Left hindlimb (tissue), 1 donor: Measurements from ENCODE around the gene PABPN1L.

Source experiments
- DNase-seq: peaks from one replicate; pipeline ENCODE4 v3.0.0-alpha.2; 2018

PABPN1L gene

DNA sequence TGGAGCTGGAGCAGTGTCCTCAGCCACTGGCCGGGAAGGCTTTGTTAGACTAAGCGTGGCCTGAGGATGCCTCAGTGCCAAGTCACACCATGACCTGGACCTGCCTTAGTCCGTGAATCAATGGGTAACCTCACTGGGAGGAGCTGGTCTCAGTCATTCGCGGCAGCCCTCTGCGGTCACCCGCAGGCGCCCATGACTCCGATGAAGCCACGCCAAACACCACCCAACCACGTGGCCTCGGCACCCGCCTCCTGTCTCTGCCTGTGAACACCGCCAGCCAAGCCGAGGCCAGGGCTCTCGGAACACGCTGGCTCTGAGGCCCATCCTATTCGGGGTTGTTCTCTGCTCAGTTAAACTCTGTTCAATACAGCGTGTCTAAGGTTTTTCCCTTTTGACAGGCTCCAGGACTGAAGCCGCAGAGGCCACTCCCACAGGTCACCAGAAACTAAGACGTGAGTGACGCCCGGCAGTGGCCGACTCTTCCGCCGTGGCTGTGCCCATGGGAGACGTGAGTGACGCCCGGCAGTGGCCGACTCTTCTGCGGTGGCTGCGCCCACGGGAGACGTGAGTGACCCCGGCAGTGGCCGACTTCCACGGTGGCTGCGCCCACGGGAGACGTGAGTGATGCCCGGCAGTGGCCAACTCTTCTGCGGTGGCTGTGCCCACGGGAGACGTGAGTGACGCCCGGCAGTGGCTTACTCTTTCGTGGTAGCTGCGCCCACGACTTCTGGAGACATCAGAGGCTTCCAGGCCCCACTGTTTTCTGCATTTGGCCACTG lies 16.8 kb upstream of the PABPN1L start:
- DNase-seq = no peak

DNA sequence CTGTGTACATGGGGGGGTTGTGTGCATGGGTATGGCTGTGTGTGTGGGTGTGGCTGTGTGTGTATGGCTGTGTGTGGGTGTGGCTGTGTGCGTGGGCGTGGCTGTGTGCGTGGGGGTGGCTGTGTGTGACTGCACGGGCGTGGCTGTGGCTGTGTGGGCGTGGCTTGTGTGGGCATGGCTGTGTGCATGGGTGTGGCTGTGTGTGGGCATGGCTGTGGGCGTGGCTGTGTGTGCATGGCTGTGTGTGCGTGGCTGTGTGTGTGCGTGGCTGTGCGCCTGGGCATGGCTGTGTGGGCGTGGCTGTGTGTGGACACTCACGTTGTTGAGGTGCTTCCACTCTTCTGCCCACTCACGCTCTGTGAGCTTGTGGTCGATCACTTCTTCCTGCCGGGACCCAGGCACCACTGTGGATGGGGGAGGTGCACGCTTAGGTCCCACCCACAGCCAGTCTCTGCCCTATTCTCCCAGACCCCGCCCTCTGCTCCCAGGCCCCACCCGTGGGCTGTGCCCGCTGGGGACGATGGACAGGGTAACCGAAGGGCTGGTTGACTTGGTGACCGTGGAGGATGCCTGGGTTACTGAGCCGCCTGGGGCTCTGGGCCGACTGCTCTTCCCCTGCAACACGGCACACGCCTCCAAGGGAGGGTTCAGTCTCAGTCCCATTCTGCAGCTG lies 16.0 kb upstream of the PABPN1L start:
- DNase-seq = no peak

DNA sequence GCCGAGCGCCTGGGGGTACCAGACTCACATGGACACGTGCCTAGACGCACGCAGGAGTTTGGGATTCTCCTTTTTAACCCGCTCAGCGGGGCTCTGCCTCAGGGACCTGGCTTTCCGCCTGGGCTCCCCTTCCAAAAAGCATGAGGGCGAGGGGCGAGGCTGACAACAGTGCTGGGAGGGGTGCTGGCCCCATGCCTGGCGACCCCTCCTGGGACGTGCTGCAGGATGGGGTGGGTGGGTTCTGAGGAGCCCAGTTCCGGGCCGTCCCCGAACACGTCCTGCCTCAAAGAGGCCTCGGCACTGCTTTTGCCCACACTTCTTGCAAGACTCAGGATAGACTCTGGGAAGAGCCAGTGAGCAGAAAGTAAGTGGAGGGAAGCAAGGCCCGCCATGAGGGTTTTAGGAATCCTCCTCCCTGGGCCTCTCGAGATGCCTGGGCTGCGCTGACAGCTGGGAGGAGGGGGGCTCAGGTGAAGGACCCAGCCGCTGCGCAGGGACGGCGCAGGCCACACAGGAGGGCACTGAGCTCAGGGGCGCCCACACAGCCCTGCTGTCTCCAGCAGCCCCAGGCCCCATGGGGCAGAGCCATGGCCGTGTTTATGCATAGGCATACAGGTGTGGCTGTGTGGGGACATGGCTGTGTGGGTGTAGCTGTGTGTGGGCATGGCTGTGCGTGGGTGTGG lies 15.4 kb upstream of the PABPN1L start:
- no peak for DNase-seq

DNA sequence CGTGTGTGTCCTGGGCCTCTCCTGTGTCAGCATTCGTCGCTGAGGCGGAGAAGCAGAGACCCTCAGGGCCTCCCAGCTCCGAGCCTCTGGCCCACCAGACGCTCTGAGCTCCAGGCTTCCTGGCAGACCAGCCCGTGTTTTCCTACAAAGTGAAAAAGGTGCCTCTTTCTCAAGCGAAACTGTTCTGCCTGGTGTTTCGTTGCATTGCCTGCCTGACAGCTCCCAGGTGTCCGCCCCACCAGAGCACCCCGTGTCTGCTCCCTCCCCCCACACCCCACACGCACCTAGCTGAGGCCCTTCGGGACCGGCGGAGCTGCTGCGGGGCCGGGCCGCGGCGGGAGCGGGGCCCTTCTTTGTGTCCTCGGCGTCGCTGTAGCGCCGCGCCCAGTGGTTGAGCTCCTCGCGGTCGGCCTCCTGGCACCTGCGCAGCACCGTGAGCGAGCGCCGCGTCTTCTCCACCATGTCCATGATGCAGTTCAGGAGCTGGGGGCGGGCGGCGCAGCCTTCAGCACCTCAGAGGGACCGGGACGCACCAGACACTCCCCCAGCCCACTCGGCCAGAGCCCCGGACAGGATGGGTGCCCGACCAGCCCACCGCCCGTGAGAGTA lies 14.7 kb upstream of the PABPN1L start:
- no peak for DNase-seq

DNA sequence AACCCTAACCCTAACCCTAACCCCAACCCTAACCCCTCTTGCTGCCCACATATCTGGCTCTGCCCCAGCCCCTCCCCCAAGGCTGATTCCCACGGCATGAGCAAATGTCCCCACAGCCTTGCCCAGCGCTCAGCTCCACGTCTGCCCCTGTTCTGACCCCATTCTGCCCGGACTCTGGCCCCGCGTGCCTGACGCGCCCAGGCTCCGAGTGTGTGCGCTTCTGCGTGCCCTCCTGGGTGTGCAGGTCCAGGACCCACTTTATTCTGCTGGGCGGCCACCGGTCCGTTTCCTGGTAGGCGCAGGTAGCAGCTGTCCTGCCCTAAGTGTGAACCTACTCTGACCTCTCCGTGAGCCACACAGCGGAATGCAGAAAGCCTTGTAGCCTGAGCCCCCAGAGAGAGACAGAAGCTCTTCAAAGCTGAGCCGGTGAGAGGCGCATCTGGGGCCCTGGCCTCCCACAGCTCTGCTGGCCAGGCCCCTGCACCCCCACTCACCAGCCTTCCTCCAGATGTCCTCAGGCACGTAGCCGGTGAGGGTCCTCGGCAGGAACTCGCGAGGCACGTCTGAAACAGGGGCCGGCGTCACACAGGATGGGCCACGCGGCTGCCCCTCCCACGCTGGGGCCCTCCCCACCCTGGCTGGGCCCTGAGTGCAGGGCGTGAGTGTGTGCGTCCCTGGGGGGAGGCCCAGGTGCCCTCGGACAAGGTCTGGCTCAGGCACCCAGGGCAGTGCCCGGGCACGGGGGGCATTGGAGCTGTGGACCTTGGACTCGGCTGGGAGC lies 14.0 kb upstream of the PABPN1L start:
- DNase-seq = no peak

DNA sequence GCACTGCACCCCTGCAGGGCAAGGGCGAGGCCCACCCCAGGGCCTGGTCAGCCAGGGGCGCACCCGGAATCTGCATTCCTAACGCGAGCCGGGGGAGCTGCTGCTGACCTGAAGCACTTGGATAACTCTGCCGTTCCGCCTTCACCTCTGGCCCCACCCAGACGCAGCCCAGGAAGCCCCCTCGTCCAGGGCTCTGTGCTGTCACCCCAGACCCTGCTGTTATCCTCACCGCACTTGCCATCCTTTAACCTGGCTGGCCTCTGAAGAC lies 13.3 kb upstream of the PABPN1L start:
- DNase-seq = no peak

DNA sequence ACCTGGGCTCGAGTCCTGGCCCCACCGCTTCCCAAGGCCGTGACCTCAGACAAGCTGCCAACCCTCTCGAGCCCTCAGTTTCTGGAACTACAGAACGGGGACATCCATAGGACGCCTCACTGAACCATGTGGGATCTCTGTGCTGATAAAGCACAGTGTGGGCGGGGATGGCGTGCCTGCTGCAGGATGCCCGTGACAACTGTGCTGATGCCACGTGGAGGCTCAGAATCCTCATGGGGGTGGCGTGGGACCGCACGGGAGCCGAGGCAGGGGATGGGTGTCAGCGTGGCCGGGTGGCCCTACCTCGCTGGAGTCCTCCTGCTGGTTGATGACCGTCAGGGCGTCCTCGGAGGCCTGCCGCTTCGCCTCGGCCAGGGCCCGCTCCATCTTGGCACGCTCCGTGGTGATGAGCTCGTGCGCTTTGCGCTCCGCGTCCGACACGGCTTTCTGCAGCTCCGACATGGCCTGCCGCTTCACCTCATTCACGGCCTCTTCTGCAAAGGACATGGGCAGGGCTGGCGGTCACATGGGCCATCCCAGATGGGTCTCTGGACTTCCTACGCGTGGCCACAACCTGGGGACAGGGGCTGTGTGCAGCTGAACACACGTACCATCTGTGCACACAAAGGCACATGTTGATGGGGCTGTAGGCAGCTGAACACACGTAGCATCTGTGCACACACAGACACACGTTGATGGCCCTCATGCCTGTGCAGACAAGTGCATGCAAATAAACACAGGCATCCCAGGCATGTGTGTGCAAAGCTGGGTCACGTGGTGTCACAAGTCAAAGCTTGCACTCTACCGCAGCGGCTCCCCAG lies 12.7 kb upstream of the PABPN1L start:
- no peak for DNase-seq

DNA sequence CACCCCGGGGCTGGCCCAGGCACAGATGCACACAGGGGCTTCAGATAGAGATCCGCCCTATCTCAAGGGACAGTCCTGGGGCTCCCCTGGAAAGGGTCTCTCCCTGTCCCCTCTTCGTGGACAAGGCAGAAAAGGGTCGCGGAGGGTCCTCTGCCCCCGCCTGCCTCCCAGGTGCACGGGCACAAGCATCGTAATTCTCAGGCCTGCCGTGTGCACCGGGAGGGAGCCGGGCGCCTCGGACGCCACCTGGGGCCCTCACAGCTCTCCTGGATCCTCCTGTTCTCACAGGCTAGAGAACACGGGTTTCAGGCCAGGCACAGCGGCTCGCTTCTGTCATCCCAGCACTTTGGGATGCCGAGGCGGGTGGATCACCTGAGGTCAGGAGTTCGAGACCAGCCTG lies 11.9 kb upstream of the PABPN1L start:
- DNase-seq = no peak

DNA sequence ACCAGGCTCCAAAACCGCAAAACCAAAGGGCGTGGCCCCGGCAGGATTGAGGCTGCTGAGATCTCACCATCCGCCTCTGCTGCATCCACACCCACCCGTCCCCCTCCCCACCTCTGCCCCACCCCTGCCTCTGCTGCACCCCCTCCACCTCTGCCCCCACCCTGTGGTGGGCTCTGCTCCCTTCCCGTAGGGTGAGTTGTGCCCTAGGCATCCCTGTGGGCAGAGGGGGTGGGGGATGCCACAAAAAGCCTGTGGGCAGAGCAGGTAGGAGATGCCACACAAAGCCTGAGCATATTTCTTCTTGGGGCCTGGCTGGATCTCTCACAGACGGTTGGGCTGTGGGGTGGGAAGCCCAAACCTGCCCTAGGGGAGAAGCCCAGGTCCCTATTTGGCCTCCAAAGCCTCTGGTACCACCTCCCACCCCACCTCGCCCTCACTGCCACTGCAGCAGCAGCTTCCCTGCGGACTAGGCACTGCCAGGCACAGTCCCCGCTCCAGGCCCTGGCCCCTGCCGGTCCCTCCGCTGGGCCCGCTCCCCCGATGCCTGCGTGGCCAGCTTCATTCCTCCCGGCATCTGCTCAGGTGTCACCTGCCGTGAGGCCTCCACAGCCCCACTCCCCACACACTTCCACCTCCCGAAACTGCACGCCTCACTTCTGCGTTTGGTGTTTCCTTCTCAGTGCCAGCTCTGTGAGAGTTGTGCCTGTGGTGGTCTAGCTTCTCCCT lies 11.3 kb upstream of the PABPN1L start:
- DNase-seq = no peak

DNA sequence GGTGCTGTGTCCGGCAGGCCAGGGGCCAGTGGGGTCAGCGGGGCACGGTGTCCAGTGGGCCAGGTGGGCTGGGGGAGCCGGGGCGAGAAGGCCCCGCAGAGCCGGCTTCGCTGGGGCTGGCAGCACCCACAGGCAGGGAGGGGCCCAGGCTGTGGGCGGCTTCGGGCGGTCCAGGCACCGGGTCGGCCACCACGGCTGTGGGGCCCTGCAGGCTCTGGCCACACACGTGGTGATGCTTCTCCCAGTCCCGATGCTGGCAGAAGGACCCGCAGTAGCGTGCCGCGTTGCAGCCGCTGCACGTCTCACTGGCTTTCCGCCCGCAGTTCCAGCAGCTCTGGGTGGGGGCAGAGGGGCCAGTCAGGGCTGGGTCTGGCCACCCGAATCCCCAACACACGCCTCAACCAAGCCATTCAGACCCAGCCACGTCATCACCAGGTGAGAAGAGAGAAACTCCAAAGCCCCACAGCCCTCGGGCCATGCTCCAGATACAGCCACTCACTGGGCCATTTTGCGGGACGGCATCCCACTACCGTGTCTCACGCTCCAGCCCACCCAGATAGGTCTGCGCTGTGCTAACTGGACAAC lies 10.6 kb upstream of the PABPN1L start:
- DNase-seq = no peak

DNA sequence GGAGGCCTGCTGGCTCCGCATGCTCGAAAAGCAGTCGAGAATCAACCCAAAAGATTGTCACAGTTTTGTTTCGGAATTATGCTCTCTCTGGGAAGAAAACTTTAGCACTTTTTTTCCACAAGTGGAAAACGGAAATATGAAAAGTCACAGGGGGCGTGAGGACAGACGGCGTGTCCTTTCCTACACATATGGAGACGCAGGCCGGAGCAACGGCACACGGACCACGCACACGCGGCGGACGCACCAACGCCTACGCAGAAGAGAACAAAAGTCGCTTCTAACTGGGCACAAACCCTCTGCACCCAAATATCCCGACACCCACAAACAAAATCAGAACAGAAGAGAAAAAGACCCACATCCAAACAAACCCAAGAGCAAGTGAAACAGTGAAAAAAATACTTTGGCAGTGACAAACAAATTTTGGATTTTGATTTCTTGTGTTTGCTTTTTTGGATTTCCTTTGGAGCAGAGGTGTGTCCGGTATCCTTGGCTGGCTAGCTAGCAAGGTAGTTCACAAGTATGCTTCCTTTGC lies 9.3 kb upstream of the PABPN1L start:
- no peak for DNase-seq

DNA sequence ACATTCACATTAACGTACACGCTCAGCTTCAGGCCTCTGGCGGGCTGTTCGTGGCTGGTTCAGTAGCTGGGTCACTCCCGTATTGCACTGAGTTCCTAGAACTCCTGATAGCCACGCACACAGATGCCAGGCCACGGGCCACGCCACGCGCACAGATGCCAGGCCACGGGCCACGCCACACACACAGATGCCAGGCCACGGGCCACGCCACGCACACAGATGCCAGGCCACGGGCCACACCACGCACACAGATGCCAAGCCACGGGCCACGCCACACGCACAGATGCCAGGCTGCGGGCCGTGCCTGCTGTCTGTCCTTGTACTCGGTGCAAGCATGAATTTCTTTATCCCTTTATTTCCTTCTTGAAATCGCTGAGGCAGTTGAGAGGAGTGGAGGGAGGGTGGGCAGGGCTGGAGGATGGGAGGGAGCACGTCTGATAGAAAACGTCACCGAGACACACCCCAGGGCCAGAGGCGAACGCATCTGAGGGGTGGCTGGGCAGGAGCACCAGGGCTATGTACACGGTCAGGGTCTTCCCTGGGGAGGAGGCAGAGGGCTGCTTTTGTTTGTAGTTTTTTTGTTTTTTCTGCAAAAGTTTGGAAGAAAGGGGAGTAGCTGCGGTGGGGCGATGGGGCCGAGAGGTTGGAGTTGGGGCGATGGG lies 8.6 kb upstream of the PABPN1L start:
- no peak for DNase-seq

DNA sequence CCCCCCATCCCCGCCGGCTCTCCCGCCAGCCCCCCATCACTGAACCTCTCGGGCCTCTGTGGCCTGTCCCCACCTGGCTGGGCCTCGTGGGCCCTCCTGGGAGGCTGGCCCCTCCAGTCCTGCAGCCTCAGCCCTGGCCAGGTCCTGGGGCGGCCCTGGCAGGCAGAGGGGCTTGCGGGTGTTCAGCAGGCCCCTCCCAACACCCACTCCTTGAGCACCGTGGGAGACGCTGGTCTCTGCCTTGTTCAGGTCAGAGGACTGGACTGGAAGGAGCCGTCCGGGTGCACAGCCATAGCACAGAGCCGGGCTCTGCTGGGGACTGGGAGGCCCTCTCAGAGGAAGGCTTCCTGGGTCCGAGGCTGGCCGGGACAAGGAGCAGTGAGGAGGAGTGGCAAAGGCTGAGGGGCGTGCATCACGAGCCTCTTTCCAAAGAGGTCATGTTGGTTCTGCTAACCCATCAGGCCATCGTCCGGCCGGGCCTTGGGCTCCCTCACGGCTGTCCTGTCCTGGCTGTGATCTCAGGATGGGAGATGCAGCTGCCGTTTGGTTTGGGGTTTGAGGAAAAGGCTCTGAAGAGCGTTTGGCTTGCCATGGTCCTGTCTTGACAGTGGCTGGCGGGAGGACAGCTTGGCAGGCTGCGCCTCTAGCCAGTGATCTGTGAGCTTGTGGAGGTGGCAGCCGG lies 6.3 kb upstream of the PABPN1L start:
- DNase-seq = no peak

DNA sequence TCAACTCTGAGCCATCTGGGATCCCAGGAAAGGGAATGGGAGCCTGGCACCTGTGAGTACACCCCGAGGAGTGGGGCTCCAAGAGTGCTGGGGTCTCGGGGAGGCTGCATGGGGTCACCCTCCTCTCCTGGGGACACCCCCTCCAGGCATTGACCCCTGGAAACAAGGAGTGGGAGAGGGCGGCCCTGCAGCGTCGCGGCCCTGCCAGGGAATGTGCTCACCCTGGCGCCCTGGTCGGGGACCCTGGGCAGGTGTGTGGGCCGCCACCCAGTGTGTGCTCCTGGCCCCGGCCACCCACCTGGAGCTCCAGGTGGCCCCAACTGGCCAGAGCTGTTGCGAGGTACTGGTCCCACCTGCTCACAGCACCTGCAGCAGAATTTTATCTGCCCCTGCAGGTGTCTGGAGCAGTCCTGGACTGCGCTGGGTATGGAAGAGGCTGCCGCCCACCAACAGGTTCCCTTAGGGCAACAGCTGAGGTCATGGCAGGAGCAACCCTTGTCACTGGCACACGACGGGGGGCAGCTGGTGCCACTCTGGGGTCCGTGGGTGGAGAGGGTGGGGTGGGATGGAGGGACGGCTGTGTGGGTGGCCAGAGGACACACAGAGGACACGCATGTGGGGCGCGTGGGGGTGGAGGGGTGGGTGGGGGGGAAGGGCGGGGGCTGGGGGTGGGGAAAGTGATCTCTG lies 5.4 kb upstream of the PABPN1L start:
- no peak for DNase-seq

DNA sequence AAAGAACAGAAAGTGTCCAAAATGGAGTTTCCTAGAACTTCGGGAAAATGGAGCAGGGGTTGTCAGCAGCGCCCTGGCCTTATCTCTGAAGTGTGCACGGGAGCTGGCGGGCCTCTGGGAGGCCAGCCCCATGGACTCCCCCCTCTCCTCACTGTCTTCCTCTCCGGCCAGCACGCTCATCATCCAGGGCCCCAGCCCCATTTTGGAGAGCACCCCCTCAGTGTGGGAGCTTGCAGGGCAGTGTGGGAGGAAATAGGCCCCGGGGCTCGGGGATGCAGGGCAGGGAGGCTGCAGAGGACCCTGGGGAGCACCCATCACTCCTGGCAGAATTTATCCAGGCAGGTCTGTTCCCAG lies 4.9 kb upstream of the PABPN1L start:
- DNase-seq = no peak

DNA sequence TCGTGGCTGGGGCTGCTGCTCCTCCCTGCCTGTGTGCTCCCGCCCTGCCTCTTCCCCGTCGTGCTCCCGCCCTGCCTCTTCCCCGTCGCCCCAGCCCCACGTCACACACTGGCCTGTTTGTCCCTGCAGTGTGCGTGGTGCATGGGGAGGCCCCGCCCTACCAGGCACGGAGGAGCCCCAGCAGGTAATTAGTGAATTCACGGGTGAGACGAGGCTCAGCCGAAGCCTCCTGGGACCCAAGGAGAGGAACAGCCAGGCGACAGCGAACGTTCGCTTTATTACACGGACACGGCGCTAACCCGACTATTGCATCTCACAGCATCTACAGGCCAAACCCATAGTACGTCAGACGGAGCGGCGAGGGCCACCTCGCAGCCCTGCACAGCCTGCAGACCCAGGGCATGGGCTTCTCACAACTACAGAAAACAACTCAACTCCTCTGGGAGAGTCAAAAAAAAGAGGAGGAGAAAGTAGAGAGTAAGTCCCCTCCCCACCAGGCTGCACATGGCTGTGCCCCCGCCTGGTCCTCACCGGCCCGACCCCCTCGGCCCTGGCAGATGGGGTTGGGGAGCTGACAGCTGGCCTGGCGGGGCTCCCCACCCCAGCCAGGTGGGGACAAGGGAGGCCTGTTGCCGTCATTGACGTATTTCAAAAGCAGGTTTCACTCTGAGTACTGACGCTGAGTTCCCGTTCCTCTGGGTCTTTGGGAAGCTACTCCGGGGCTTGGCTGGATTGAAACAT lies 4.3 kb upstream of the PABPN1L start:
- no peak for DNase-seq

DNA sequence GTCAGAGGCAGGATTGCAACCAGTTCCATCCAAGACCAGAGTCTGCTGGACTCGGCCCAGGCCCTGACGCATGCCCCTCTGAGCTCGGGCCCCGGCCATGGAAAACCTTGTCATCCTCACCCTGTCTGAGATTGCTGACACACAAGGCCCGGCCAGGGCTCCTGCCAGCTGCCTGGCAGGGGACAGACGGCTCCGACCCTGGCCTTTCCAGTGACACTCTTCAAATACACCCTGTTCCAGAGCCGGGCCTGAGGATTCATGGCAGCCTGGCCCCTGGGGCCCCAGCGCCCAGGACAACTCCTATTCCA lies 3.2 kb upstream of the PABPN1L start:
- DNase-seq = no peak

DNA sequence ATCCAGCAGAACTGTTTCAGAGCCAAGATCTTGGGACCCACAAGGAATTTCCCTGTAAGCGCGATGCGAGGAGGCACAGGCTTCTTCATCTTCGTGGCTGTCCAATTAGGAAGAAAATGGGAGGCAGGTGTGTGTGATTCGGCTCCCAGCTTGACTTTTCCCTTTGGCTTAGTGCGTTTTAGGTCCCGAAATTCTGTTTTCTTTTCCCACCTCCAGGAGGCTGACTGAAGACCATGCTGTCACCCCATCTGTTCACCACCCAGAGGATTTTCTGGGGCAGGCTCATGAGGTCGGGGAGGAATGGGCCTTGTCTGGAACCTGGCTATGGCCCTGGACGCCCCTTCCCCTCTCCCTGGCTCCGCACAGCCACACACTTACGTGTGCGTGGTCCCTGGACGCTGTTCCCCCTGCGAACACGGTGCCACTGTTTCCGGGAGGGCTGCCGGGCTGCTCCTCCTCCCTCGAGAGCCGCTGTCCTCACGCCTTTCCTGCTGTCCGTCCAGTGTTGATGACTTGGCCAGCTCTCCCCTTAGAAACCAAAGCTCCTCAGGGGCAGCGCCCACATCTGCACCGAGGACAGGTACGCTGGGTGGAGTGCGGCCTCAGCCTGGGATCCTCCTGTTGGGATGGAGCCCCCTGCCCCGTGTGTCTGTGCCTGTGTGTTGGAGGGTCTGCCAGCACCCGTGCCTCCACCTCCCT lies 2.7 kb upstream of the PABPN1L start:
- no peak for DNase-seq
